Measurements from ENCODE around the gene PRKCA.
"Not testable (repeated sequence)": the region's sequence is repeated elsewhere in the genome, so short reads cannot be mapped to it uniquely, and the experiment has no call there.

PRKCA gene

GRCh38 chr17:66489576-66489975 is 187.2 kb downstream of the PRKCA start:
- H3K4me3 Mint-ChIP-seq: not testable (repeated sequence)
- peaks cover 11% of the 10 kb centered on the region for H3K36me3 Mint-ChIP-seq

GRCh38 chr17:66491213-66491612 is 188.8 kb downstream of the PRKCA start:
- no peaks in the 10 kb centered on the region for H3K27me3 Mint-ChIP-seq
- H3K27ac Mint-ChIP-seq: peak overlapping the region; percentile 89
- no peak overlapping the region for H3K4me3 Mint-ChIP-seq
- peaks cover 14% of the 10 kb centered on the region for H3K36me3 Mint-ChIP-seq
- H3K4me1 Mint-ChIP-seq: peaks cover 89% of the 10 kb centered on the region
- peaks cover 5% of the 10 kb centered on the region for H3K9me3 Mint-ChIP-seq

More at GRCh38 chr17:66489576-66489975, 187.2 kb downstream of the PRKCA start:
- not testable (repeated sequence) for H3K27me3 Mint-ChIP-seq, H3K27ac Mint-ChIP-seq, H3K9me3 Mint-ChIP-seq
- H3K4me1 Mint-ChIP-seq: peaks cover 93% of the 10 kb centered on the region

GRCh38 chr17:66491665-66492064 is 189.3 kb downstream of the PRKCA start:
- Mint-ChIP-seq H3K36me3 (peaks cover 12% of the 10 kb centered on the region), H3K9me3 (peaks cover 5% of the 10 kb centered on the region), H3K4me1 (peaks cover 85% of the 10 kb centered on the region), H3K27ac (peak overlapping the region; percentile 89), H3K4me3 (no peak overlapping the region), H3K27me3 (no peaks in the 10 kb centered on the region)

GRCh38 chr17:66492080-66492479 is 189.7 kb downstream of the PRKCA start:
- peak overlapping the region; percentile 47 for H3K27ac Mint-ChIP-seq

GRCh38 chr17:66492561-66493005 is 190.2 kb downstream of the PRKCA start:
- no peak overlapping the region for H3K4me3 Mint-ChIP-seq
- no peaks in the 10 kb centered on the region for H3K27me3 Mint-ChIP-seq
- peaks cover 10% of the 10 kb centered on the region for H3K36me3 Mint-ChIP-seq
- peaks cover 77% of the 10 kb centered on the region for H3K4me1 Mint-ChIP-seq
- peaks cover 5% of the 10 kb centered on the region for H3K9me3 Mint-ChIP-seq
- H3K27ac Mint-ChIP-seq: peak overlapping the region; percentile 24

More at GRCh38 chr17:66492080-66492479, 189.7 kb downstream of the PRKCA start:
- Mint-ChIP-seq H3K36me3 (peaks cover 11% of the 10 kb centered on the region), H3K9me3 (peaks cover 5% of the 10 kb centered on the region), H3K4me3 (no peak overlapping the region), H3K27me3 (no peaks in the 10 kb centered on the region), H3K4me1 (peaks cover 82% of the 10 kb centered on the region)

- Mint-ChIP-seq H3K36me3 (peaks cover 13% of the 10 kb centered on the region), H3K27ac (peak overlapping the region; percentile 31), H3K4me1 (peaks cover 74% of the 10 kb centered on the region), H3K4me3 (peak overlapping the region; percentile 58), H3K27me3 (no peaks in the 10 kb centered on the region), H3K9me3 (peaks cover 5% of the 10 kb centered on the region)
These were observed 191.0 kb downstream of the PRKCA start for GRCh38 chr17:66493283-66494019.

GRCh38 chr17:66494023-66494803 is 191.8 kb downstream of the PRKCA start:
- Mint-ChIP-seq H3K9me3 (peaks cover 5% of the 10 kb centered on the region), H3K36me3 (peaks cover 20% of the 10 kb centered on the region), H3K4me1 (peaks cover 74% of the 10 kb centered on the region), H3K27me3 (no peaks in the 10 kb centered on the region), H3K4me3 (peak overlapping the region; percentile 58), H3K27ac (peak overlapping the region; percentile 31)

- H3K4me1 Mint-ChIP-seq: peaks cover 75% of the 10 kb centered on the region
- H3K4me3 Mint-ChIP-seq: no peak overlapping the region
- peaks cover 20% of the 10 kb centered on the region for H3K36me3 Mint-ChIP-seq
- H3K27ac Mint-ChIP-seq: no peak overlapping the region
- H3K27me3 Mint-ChIP-seq: no peaks in the 10 kb centered on the region
- peaks cover 5% of the 10 kb centered on the region for H3K9me3 Mint-ChIP-seq
These were observed 192.6 kb downstream of the PRKCA start for GRCh38 chr17:66495035-66495434.

- peaks cover 78% of the 10 kb centered on the region for H3K4me1 Mint-ChIP-seq
These were observed 193.9 kb downstream of the PRKCA start for GRCh38 chr17:66496306-66496705.

GRCh38 chr17:66498580-66498979 is 196.2 kb downstream of the PRKCA start:
- Mint-ChIP-seq H3K27me3 (no peaks in the 10 kb centered on the region), H3K9me3 (no peaks in the 10 kb centered on the region), H3K36me3 (peaks cover 18% of the 10 kb centered on the region), H3K27ac (peak overlapping the region; percentile 83), H3K4me3 (no peak overlapping the region), H3K4me1 (peaks cover 67% of the 10 kb centered on the region)

More at GRCh38 chr17:66496306-66496705, 193.9 kb downstream of the PRKCA start:
- Mint-ChIP-seq H3K36me3 (peaks cover 20% of the 10 kb centered on the region), H3K27ac (no peak overlapping the region), H3K27me3 (no peaks in the 10 kb centered on the region), H3K9me3 (peaks cover 3% of the 10 kb centered on the region), H3K4me3 (no peak overlapping the region)

GRCh38 chr17:66506641-66507040 is 204.2 kb downstream of the PRKCA start:
- peaks cover 5% of the 10 kb centered on the region for H3K9me3 Mint-ChIP-seq
- H3K4me1 Mint-ChIP-seq: peaks cover 80% of the 10 kb centered on the region
- H3K27ac Mint-ChIP-seq: peak overlapping the region; percentile 84
- no peaks in the 10 kb centered on the region for H3K27me3 Mint-ChIP-seq
- H3K36me3 Mint-ChIP-seq: peaks cover 13% of the 10 kb centered on the region
- H3K4me3 Mint-ChIP-seq: no peak overlapping the region

GRCh38 chr17:66507103-66507923 is 204.9 kb downstream of the PRKCA start:
- H3K4me1 Mint-ChIP-seq: peaks cover 80% of the 10 kb centered on the region
- H3K36me3 Mint-ChIP-seq: peaks cover 13% of the 10 kb centered on the region
- H3K4me3 Mint-ChIP-seq: peak overlapping the region; percentile 13

GRCh38 chr17:66507982-66508760 is 205.8 kb downstream of the PRKCA start:
- Mint-ChIP-seq H3K27ac (peak overlapping the region; percentile 99), H3K27me3 (no peaks in the 10 kb centered on the region), H3K9me3 (peaks cover 5% of the 10 kb centered on the region), H3K36me3 (peaks cover 16% of the 10 kb centered on the region), H3K4me3 (peak overlapping the region; percentile 13), H3K4me1 (peaks cover 86% of the 10 kb centered on the region)

More at GRCh38 chr17:66507103-66507923, 204.9 kb downstream of the PRKCA start:
- H3K27me3 Mint-ChIP-seq: no peaks in the 10 kb centered on the region
- H3K9me3 Mint-ChIP-seq: peaks cover 5% of the 10 kb centered on the region
- H3K27ac Mint-ChIP-seq: peak overlapping the region; percentile 84

- Mint-ChIP-seq H3K9me3 (peaks cover 5% of the 10 kb centered on the region), H3K27me3 (no peaks in the 10 kb centered on the region), H3K4me3 (peak overlapping the region; percentile 81), H3K4me1 (peaks cover 87% of the 10 kb centered on the region), H3K36me3 (peaks cover 16% of the 10 kb centered on the region), H3K27ac (peak overlapping the region; percentile 99)
These were observed 206.8 kb downstream of the PRKCA start for GRCh38 chr17:66508896-66509844.

All from activated naive CD4-positive, alpha-beta T cell treated with anti-CD3 and anti-CD28 coated beads, Interleukin-2, amount 50 U/mL, for 24 hours (primary cell).